ENCODE data around the gene XIRP2. TPM values are rescaled to one million over a fixed set of nuclear protein-coding genes. Genes with fewer than 3 reads are reported as not detected.

The XIRP2 gene
- total and polyA plus RNA-seq, 2 of the 8 experiments (the other 6 are each of a cell fraction or from before 2014, with no cell fraction given): 0.11 TPM; not detected in 1

- Histone ChIP-seq H3K4me1 (replicated peaks in 1 of 4; ENCODE audit: control insufficient read depth in 3 of 4, insufficient read depth in 4 of 4, low read length in 3 of 4) (no peaks in the 10 kb centered on the region), H4K91ac (replicated peaks; ENCODE audit: insufficient read length, low read length) (no peak overlapping the region), H2BK120ac (replicated peaks; ENCODE audit: low read depth, low read length) (no peak overlapping the region), H3K23ac (ENCODE audit: insufficient read length) (no peak overlapping the region), H2BK12ac (ENCODE audit: low read depth, low read length) (no peak overlapping the region), H3K27ac (ENCODE audit: low read depth, low read length) (no peak overlapping the region), H4K20me1 (replicated peaks in 1 of 2; ENCODE audit: control insufficient read depth in 1 of 2, insufficient read depth in 2 of 2, low read length in 2 of 2) (no peaks in the 10 kb centered on the region), H4K5ac (ENCODE audit: insufficient read length, low read depth, low read length) (no peak overlapping the region), H3K27me3 (replicated peaks in 1 of 4; ENCODE audit: control insufficient read depth in 3 of 4, extremely low read depth in 1 of 4, insufficient read depth in 3 of 4, low read length in 3 of 4) (no peaks in the 10 kb centered on the region), H2AK5ac (ENCODE audit: low read depth, low read length) (no peak overlapping the region), H3K18ac (ENCODE audit: extremely low read depth, low read length) (no peak overlapping the region), H2BK15ac (ENCODE audit: low read length) (no peak overlapping the region), H3K14ac (ENCODE audit: insufficient read length) (no peak overlapping the region), H3K9me3 (ENCODE audit: insufficient read depth in 2 of 2, low read depth in 1 of 2, low read length in 1 of 2) (no peaks in the 10 kb centered on the region), H3K23me2 (ENCODE audit: low read depth, low read length) (no peaks in the 10 kb centered on the region), H3K36me3 (ENCODE audit: control insufficient read depth in 2 of 4, insufficient read depth in 4 of 4, low read length in 3 of 4) (no peaks in the 10 kb centered on the region), H4K8ac (ENCODE audit: extremely low read depth, insufficient read depth, low read length) (no peak overlapping the region), H3K4ac (replicated peaks; ENCODE audit: insufficient read length, low read depth, low read length) (no peak overlapping the region), H3K56ac (replicated peaks; ENCODE audit: insufficient read length, low read depth, low read length) (no peak overlapping the region), H3K79me2 (ENCODE audit: control insufficient read depth in 1 of 2, insufficient read depth in 2 of 2, low read length in 2 of 2) (no peaks in the 10 kb centered on the region), H3K4me3 (ENCODE audit: extremely low read depth in 1 of 4, insufficient read depth in 2 of 4, low read depth in 3 of 4, low read length in 4 of 4) (no peak overlapping the region), H2BK5ac (ENCODE audit: low read depth, low read length) (no peak overlapping the region), H2BK20ac (ENCODE audit: low read length) (no peak overlapping the region), H3K79me1 (ENCODE audit: low read depth, low read length) (no peaks in the 10 kb centered on the region), H2AFZ (ENCODE audit: low read length) (no peak overlapping the region), H3K9ac (replicated peaks in 1 of 4; ENCODE audit: extremely low read depth in 1 of 4, low read depth in 3 of 4, low read length in 3 of 4) (no peak overlapping the region), H3K4me2 (ENCODE audit: insufficient read depth in 1 of 2, low read depth in 2 of 2, low read length in 2 of 2) (no peak overlapping the region)
- TF ChIP-seq CHD2 (IDR thresholded peaks at IDR 0.05; ENCODE audit: low read length) (no peak), RAD21 (IDR thresholded peaks at IDR 0.05 in 1 of 2, conservative IDR thresholded peaks at IDR 0.05 in 1 of 2; ENCODE audit: low read depth in 2 of 2, low read length in 2 of 2) (no peak), NRF1 (IDR thresholded peaks at IDR 0.05; ENCODE audit: low read depth, low read length) (no peak), ASH2L (IDR thresholded peaks at IDR 0.05; ENCODE audit: low read length) (no peak), CTBP2 (IDR thresholded peaks at IDR 0.05; ENCODE audit: borderline replicate concordance, insufficient read depth, insufficient read length, low read length) (no peak), SRF (IDR thresholded peaks at IDR 0.05; ENCODE audit: low read depth, low read length) (no peak), SUZ12 (IDR thresholded peaks at IDR 0.05; ENCODE audit: low read length) (no peak)
- no peak for DNase-seq (ENCODE audit: low read depth in 1 of 2, low spot score in 2 of 2)
- POLR2A ChIA-PET (ENCODE audit: partially characterized antibody): no interaction called here
- CTCF ChIA-PET (ENCODE audit: partially characterized antibody): no interaction called here
- FAIRE-seq: no peak
- WGBS, 2 experiments (ENCODE audit: extremely low coverage in 1 of 2, insufficient coverage in 1 of 2, insufficient read length in 1 of 2, insufficient replicate concordance in 2 of 2, low coverage in 1 of 2, low lambda C conversion rate in 2 of 2, missing lambda C conversion rate in 1 of 2): 89% methylated on average over 5 of the region's 5 CpGs; no CpG with 5 or more reads in 1 of the 2 experiments
These were observed 108.2 kb downstream of the XIRP2 start for GRCh38 chr2:166996465-166996864.

Data from H1 (cell line).